Esophagus squamous epithelium (tissue), 4 donors: ENCODE results near the gene DNAJB12.
"Not testable (repeated sequence)": the region's sequence is repeated elsewhere in the genome, so short reads cannot be mapped to it uniquely, and the experiment has no call there.

Experiments
- POLR2A ChIP-seq, 4 donors: fragments of 450-650 bp; IDR thresholded peaks; one replicate each; pipeline ENCODE4 v1.6.1; 2017; ENCODE audit warnings: antibody characterized with exemption in 4 of 4, mild to moderate bottlenecking in 4 of 4, moderate library complexity in 3 of 4
- TF ChIP-seq, protein P1 (sequence below), 6 experiments: fragments of 450-650 bp in 4 of 6; fragments of 200-600 bp in 2 of 6; sonication (generic) in 2 of 6; IDR thresholded peaks; one replicate each; pipeline ENCODE4 v1.5.1; 2016 to 2019; ENCODE audit warnings: antibody characterized with exemption in 6 of 6, mild to moderate bottlenecking in 4 of 6, moderate library complexity in 4 of 6

DNA sequence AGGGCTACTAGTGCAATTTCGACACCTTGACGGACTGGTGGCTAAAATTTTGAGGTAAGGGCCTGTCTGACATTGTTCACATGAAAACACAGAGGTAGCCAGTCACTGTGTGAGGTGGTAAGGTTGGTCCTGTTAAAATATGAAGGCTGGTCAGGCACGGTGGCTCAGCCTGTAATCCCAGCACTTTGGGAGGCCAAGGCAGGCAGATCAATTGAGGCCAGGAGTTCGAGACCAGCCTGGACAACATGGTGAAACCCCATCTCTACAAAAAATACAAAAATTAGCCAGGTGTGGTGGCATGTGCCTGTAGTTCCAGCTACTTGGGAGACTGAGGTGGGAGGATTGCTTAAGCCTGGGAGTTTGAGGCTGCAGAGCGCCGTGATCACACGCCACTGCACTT is 47.0 kb downstream of the DNAJB12 start:
- TF ChIP-seq, protein P1, sequence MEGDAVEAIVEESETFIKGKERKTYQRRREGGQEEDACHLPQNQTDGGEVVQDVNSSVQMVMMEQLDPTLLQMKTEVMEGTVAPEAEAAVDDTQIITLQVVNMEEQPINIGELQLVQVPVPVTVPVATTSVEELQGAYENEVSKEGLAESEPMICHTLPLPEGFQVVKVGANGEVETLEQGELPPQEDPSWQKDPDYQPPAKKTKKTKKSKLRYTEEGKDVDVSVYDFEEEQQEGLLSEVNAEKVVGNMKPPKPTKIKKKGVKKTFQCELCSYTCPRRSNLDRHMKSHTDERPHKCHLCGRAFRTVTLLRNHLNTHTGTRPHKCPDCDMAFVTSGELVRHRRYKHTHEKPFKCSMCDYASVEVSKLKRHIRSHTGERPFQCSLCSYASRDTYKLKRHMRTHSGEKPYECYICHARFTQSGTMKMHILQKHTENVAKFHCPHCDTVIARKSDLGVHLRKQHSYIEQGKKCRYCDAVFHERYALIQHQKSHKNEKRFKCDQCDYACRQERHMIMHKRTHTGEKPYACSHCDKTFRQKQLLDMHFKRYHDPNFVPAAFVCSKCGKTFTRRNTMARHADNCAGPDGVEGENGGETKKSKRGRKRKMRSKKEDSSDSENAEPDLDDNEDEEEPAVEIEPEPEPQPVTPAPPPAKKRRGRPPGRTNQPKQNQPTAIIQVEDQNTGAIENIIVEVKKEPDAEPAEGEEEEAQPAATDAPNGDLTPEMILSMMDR (IDR thresholded peaks at IDR 0.05) = not testable (repeated sequence)
- TF ChIP-seq POLR2A (IDR thresholded peaks at IDR 0.05) = not testable (repeated sequence)
